ENCODE data around the gene MX2.
"Not testable (repeated sequence)": the region's sequence is repeated elsewhere in the genome, so short reads cannot be mapped to it uniquely, and the experiment has no call there.

Gene MX2

GRCh38 chr21:41361786-41362604, at the start of gene MX2:
Gene MX2, plus strand, starts transcription at chr21:41362027. Its CDS starts 14,880 bp downstream, at chr21:41376907.
- no peak for DNase-seq

GRCh38 chr21:41313285-41314164, 48.3 kb upstream of the MX2 start:
- DNase-seq = not testable (repeated sequence)

GRCh38 chr21:41315726-41316125, 46.1 kb upstream of the MX2 start:
- DNase-seq = no peak

- DNase-seq = peak; percentile 71
These were observed 45.4 kb upstream of the MX2 start, which contains the start of gene FAM3B for GRCh38 chr21:41316200-41317062. Gene FAM3B, plus strand, starts transcription at chr21:41316801. Its CDS starts 79 bp downstream, at chr21:41316880.

GRCh38 chr21:41317063-41317392, 44.8 kb upstream of the MX2 start:
- peak; percentile 58 for DNase-seq

GRCh38 chr21:41317458-41317857, 44.4 kb upstream of the MX2 start:
- DNase-seq = peak; percentile 58

- DNase-seq = peak; percentile 78
These were observed 43.6 kb upstream of the MX2 start for GRCh38 chr21:41318218-41318617.

GRCh38 chr21:41319273-41319672, 42.6 kb upstream of the MX2 start:
- DNase-seq = no peak

GRCh38 chr21:41321211-41321907, 40.5 kb upstream of the MX2 start:
- peak; percentile 82 for DNase-seq

GRCh38 chr21:41321908-41322495, 39.8 kb upstream of the MX2 start:
- DNase-seq = peak; percentile 80

GRCh38 chr21:41322496-41323382, 39.1 kb upstream of the MX2 start:
- peak; percentile 86 for DNase-seq

GRCh38 chr21:41325138-41325912, 36.5 kb upstream of the MX2 start:
- DNase-seq = no peak

GRCh38 chr21:41326414-41327080, 35.3 kb upstream of the MX2 start:
- DNase-seq = no peak

- DNase-seq = no peak
These were observed 34.1 kb upstream of the MX2 start for GRCh38 chr21:41327753-41328152.

GRCh38 chr21:41328660-41329607, 32.9 kb upstream of the MX2 start:
- DNase-seq = no peak

GRCh38 chr21:41333752-41334151, 28.1 kb upstream of the MX2 start:
- DNase-seq = no peak

- DNase-seq = no peak
These were observed 24.3 kb upstream of the MX2 start for GRCh38 chr21:41337515-41337914.

GRCh38 chr21:41338455-41338854, 23.4 kb upstream of the MX2 start:
- no peak for DNase-seq

Data from NCI-H510A treated with DMSO at 0.1 percent for 48 hours (cell line).